CD14-positive monocyte (primary cell): ENCODE results near the gene KLHL40. TPM values are rescaled to one million over a fixed set of nuclear protein-coding genes. Genes with fewer than 3 reads are reported as not detected.

Experiments used
- DNase-seq, 3 donors: peaks; one replicate each; pipeline ENCODE4 v3.0.0-alpha.2; 2011 to 2022
- H2AFZ ChIP-seq: 2 replicates; pipeline ENCODE4 v1.6.0; 2012; ENCODE audit warnings: mild to moderate bottlenecking, low read depth, low read length, inconsistent platforms; ENCODE audit not compliant: insufficient read depth, poor library complexity, severe bottlenecking
- H3K27ac ChIP-seq, 2 donors: 1 replicate in 1 of 2; 2 replicates in 1 of 2; pipeline ENCODE4 v1.5.1; 2012 to 2013; ENCODE audit warnings: low read length in 2 of 2, control low read depth in 1 of 2, inconsistent platforms in 1 of 2, low read depth in 1 of 2, mild to moderate bottlenecking in 1 of 2
- H3K27me3 ChIP-seq, 2 donors: one replicate each; pipeline versions ENCODE4 v1.6.0 to v1.6.1; 2011 to 2013; ENCODE audit warnings: low read length in 2 of 2; ENCODE audit not compliant: control insufficient read depth in 2 of 2, insufficient read depth in 2 of 2
- H3K36me3 ChIP-seq, 2 donors: replicated peaks in 1 of 2; 1 replicate in 1 of 2; 2 replicates in 1 of 2; pipeline versions ENCODE4 v1.5.1 to v1.6.1; 2012 to 2013; ENCODE audit warnings: low read length in 2 of 2, control low read depth in 1 of 2, inconsistent platforms in 1 of 2, mild to moderate bottlenecking in 1 of 2; ENCODE audit not compliant: insufficient read depth in 2 of 2, control insufficient read depth in 1 of 2
- H3K4me1 ChIP-seq, 2 donors: 1 replicate in 1 of 2; 2 replicates in 1 of 2; pipeline versions ENCODE4 v1.5.1 to v1.6.1; 2012 to 2013; ENCODE audit warnings: low read length in 2 of 2, control low read depth in 1 of 2, inconsistent platforms in 1 of 2, mild to moderate bottlenecking in 1 of 2, moderate library complexity in 1 of 2; ENCODE audit not compliant: insufficient read depth in 2 of 2, control insufficient read depth in 1 of 2
- H3K4me2 ChIP-seq: replicated peaks from 2 replicates; pipeline ENCODE3; 2012; ENCODE audit warnings: low read length, moderate library complexity, mild to moderate bottlenecking; ENCODE audit not compliant: poor library complexity, severe bottlenecking; ENCODE audit errors: extremely low read depth
- H3K4me3 ChIP-seq, 3 experiments: fragments of 200-600 bp in 1 of 3; sonication (generic) in 1 of 3; replicated peaks in 1 of 3; 1 replicate in 2 of 3; 2 replicates in 1 of 3; pipeline ENCODE4 v1.5.1; 2011 to 2013; ENCODE audit warnings: low read length in 3 of 3, mild to moderate bottlenecking in 3 of 3, control low read depth in 2 of 3, low read depth in 2 of 3, inconsistent platforms in 1 of 3, moderate library complexity in 1 of 3
- H3K79me2 ChIP-seq: 2 replicates; pipeline ENCODE4 v1.6.0; 2012; ENCODE audit warnings: mild to moderate bottlenecking, control low read depth, inconsistent platforms, low read length, moderate library complexity; ENCODE audit not compliant: insufficient read depth
- H3K9ac ChIP-seq: 2 replicates; pipeline ENCODE4 v1.6.0; 2017; ENCODE audit warnings: low read length, mild to moderate bottlenecking; ENCODE audit not compliant: insufficient read depth, poor library complexity, severe bottlenecking
- H3K9me3 ChIP-seq, 2 donors: replicated peaks in 1 of 2; 1 replicate in 1 of 2; 2 replicates in 1 of 2; pipeline versions ENCODE4 v1.5.1 to v1.6.1; 2012 to 2013; ENCODE audit warnings: low read length in 2 of 2, control low read depth in 1 of 2; ENCODE audit not compliant: control insufficient read depth in 1 of 2, insufficient read depth in 1 of 2
- H4K20me1 ChIP-seq: 2 replicates; pipeline ENCODE4 v1.6.0; 2012; ENCODE audit warnings: mild to moderate bottlenecking, low read length, control low read depth, moderate library complexity; ENCODE audit not compliant: insufficient read depth
- H3K27ac Mint-ChIP-seq, 7 donors: one replicate each; pipeline ENCODE4 v1.8.0; 2020; ENCODE audit warnings: mild to moderate bottlenecking in 7 of 7, mixed read lengths in 7 of 7, moderate library complexity in 6 of 7, inconsistent platforms in 2 of 7
- H3K27me3 Mint-ChIP-seq, 3 donors: one replicate each; pipeline ENCODE4 v1.8.0; 2021 to 2022; ENCODE audit warnings: low read depth in 3 of 3, mild to moderate bottlenecking in 3 of 3, mixed read lengths in 3 of 3, moderate library complexity in 3 of 3, inconsistent platforms in 1 of 3
- H3K36me3 Mint-ChIP-seq, 2 donors: one replicate each; pipeline ENCODE4 v1.8.0; 2020; ENCODE audit warnings: mixed read lengths in 2 of 2, inconsistent platforms in 1 of 2, mild to moderate bottlenecking in 1 of 2
- H3K4me1 Mint-ChIP-seq: one replicate; pipeline ENCODE4 v1.8.0; 2020; ENCODE audit warnings: mild to moderate bottlenecking, mixed read lengths
- H3K4me3 Mint-ChIP-seq, 2 donors: one replicate each; pipeline ENCODE4 v1.8.0; 2020; ENCODE audit warnings: mild to moderate bottlenecking in 2 of 2, mixed read lengths in 2 of 2, moderate library complexity in 1 of 2
- H3K9me3 Mint-ChIP-seq, 7 donors: one replicate each; pipeline ENCODE4 v1.8.0; 2020 to 2022; ENCODE audit warnings: mixed read lengths in 7 of 7, mild to moderate bottlenecking in 6 of 7, moderate library complexity in 6 of 7, inconsistent platforms in 2 of 7
- WGBS: methylation state at CpG from one replicate; pipeline ENCODE4 v1.1.5; 2013; ENCODE audit warnings: missing lambda C conversion rate; ENCODE audit not compliant: insufficient coverage; 5-methylcytosine and 5-hydroxymethylcytosine counted together
- intact Hi-C, 2 donors: fragments of 100-400 bp; cut with micrococcal nuclease; formaldehyde crosslinking; loops; one replicate each; pipeline versions ENCODE4 v1.15.0 to v1.15.1; 2023
- polyA plus RNA-seq, 3 donors: library from polyadenylated mRNA; depleted of rRNA in 1 of 3; unstranded in 2 of 3; stranded (reverse) in 1 of 3; fragments of 300-500 nt in 2 of 3; fragments of >200 nt in 1 of 3; fragmentation: Illumina TruSeq in 2 of 3; gene quantifications; 1 replicate in 2 of 3; 2 replicates in 1 of 3; pipeline ENCODE4 v1.2.3, GENCODE V29; 2012 to 2021
- TF ChIP-seq, protein P1 (sequence below): fragments of 200-600 bp; IDR thresholded peaks from one replicate; pipeline ENCODE4 v1.8.0; 2022; ENCODE audit warnings: antibody characterized with exemption, mild to moderate bottlenecking

The KLHL40 gene
- polyA plus RNA-seq, 3 donors: not detected

GRCh38 chr3:42664438-42664803 lies 20.9 kb upstream of the KLHL40 start:
- TF ChIP-seq, protein P1, sequence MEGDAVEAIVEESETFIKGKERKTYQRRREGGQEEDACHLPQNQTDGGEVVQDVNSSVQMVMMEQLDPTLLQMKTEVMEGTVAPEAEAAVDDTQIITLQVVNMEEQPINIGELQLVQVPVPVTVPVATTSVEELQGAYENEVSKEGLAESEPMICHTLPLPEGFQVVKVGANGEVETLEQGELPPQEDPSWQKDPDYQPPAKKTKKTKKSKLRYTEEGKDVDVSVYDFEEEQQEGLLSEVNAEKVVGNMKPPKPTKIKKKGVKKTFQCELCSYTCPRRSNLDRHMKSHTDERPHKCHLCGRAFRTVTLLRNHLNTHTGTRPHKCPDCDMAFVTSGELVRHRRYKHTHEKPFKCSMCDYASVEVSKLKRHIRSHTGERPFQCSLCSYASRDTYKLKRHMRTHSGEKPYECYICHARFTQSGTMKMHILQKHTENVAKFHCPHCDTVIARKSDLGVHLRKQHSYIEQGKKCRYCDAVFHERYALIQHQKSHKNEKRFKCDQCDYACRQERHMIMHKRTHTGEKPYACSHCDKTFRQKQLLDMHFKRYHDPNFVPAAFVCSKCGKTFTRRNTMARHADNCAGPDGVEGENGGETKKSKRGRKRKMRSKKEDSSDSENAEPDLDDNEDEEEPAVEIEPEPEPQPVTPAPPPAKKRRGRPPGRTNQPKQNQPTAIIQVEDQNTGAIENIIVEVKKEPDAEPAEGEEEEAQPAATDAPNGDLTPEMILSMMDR: no peak
- no peak overlapping the region for H3K4me2 ChIP-seq
- H3K27ac ChIP-seq: no peak overlapping the region
- peaks cover 14% of the 10 kb centered on the region for H4K20me1 ChIP-seq
- DNase-seq: no peak
- Mint-ChIP-seq H3K27me3 (peaks cover 2 to 10% (median 4%) of the 10 kb centered on the region in 3 donors), H3K9me3 (peaks cover 2 to 10% (median 3%) of the 10 kb centered on the region in 7 donors), H3K4me3 (no peak overlapping the region), H3K36me3 (peaks cover 22 to 40% of the 10 kb centered on the region in 2 donors), H3K4me1 (peaks cover 10% of the 10 kb centered on the region), H3K27ac (no peak overlapping the region)
- H3K4me3 ChIP-seq: no peak overlapping the region
- peaks cover 3 to 8% of the 10 kb centered on the region in 2 donors for H3K4me1 ChIP-seq
- H3K9ac ChIP-seq: no peak overlapping the region
- peaks cover 8 to 35% of the 10 kb centered on the region in 2 donors for H3K36me3 ChIP-seq
- no peak overlapping the region for H2AFZ ChIP-seq
- peaks cover 0 to 5% of the 10 kb centered on the region in 2 donors for H3K9me3 ChIP-seq
- intact Hi-C loops: no loop called here
- no peaks in the 10 kb centered on the region for H3K27me3 ChIP-seq
- 90% methylated on average over 12 of the region's 19 CpGs for WGBS
- H3K79me2 ChIP-seq: no peaks in the 10 kb centered on the region

- no peaks in the 10 kb centered on the region for H3K79me2 ChIP-seq
- H3K27ac ChIP-seq: no peak overlapping the region
- Mint-ChIP-seq H3K27ac (no peak overlapping the region), H3K4me3 (no peak overlapping the region), H3K36me3 (peaks cover 16 to 32% of the 10 kb centered on the region in 2 donors), H3K4me1 (peaks cover 7% of the 10 kb centered on the region), H3K9me3 (peaks cover 2 to 10% (median 3%) of the 10 kb centered on the region in 7 donors), H3K27me3 (peaks cover 2 to 12% (median 4%) of the 10 kb centered on the region in 3 donors)
- no peak overlapping the region for H2AFZ ChIP-seq
- no peak overlapping the region for H3K4me2 ChIP-seq
- no peaks in the 10 kb centered on the region for H3K27me3 ChIP-seq
- H3K4me3 ChIP-seq: no peak overlapping the region
- no peak for DNase-seq
- no peak overlapping the region for H3K9ac ChIP-seq
- TF ChIP-seq, protein P1: no peak
- WGBS: 100% methylated on average over 1 of the region's 15 CpGs
- peaks cover 8% of the 10 kb centered on the region for H4K20me1 ChIP-seq
- H3K36me3 ChIP-seq: peaks cover 4 to 27% of the 10 kb centered on the region in 2 donors
- intact Hi-C loops: no loop called here
- peaks cover 0 to 4% of the 10 kb centered on the region in 2 donors for H3K4me1 ChIP-seq
- H3K9me3 ChIP-seq: peaks cover 0 to 5% of the 10 kb centered on the region in 2 donors
Measured at GRCh38 chr3:42665050-42665878, 20.1 kb upstream of the KLHL40 start.
